HFFc6 (cell line): ENCODE measurements around the gene STS. TPM values are rescaled to one million over a fixed set of nuclear protein-coding genes. Genes with fewer than 3 reads are reported as not detected.

ENCODE experiments used
- DNase-seq: peaks from one replicate; pipeline ENCODE4 v3.0.0-alpha.2; 2018
- H3K27ac Mint-ChIP-seq: 2 replicates; pipeline ENCODE4 v1.8.0; 2020; ENCODE audit warnings: mild to moderate bottlenecking, mixed read lengths
- H3K27me3 Mint-ChIP-seq: 2 replicates; pipeline ENCODE4 v1.8.0; 2021; ENCODE audit warnings: mild to moderate bottlenecking, moderate library complexity, mixed read lengths; ENCODE audit not compliant: insufficient read depth
- H3K36me3 Mint-ChIP-seq: 2 replicates; pipeline ENCODE4 v1.8.0; 2021; ENCODE audit warnings: low read depth, mixed read lengths
- H3K4me1 Mint-ChIP-seq: 2 replicates; pipeline ENCODE4 v1.8.0; 2020; ENCODE audit warnings: low read depth, mixed read lengths
- H3K4me3 Mint-ChIP-seq: 2 replicates; pipeline ENCODE4 v1.8.0; 2020; ENCODE audit warnings: mild to moderate bottlenecking, moderate library complexity, mixed read lengths
- H3K9me3 Mint-ChIP-seq: 2 replicates; pipeline ENCODE4 v1.8.0; 2020; ENCODE audit warnings: mild to moderate bottlenecking, mixed read lengths
- CTCF ChIP-seq: fragments of 200-600 bp; sonication (generic); IDR thresholded peaks from 2 replicates; pipeline ENCODE4 v1.5.0; 2021; ENCODE audit warnings: antibody characterized with exemption, mild to moderate bottlenecking
- long read RNA-seq: library from polyadenylated mRNA; unstranded; transcript quantifications from one replicate; pipeline ENCODE4 v2.0.0, GENCODE V29; 2019
- total RNA-seq, 6 experiments: library from RNA; stranded (reverse); fragmentation: NEBNext Ultra II Directional; extraction: Animal tissue kit (Norgen Biotek cat#: 25700); gene quantifications; 2 replicates in 1 of 6; 3 replicates in 5 of 6; pipeline ENCODE4 v1.2.3, GENCODE V29; 2021

STS gene
- 10 to 100 TPM; 11.3 to 15.2 (median 13.3) TPM for total RNA-seq
- long read RNA-seq, partial matches to known transcripts, result 0 of 7 reads
- long read RNA-seq, other reads (novel, unspliced or antisense), result 7 of 7 reads

- H3K4me3 Mint-ChIP-seq, result peak within 1 kb of the TSS; percentile 88
- no peaks in the 10 kb centered on the region for H3K36me3 Mint-ChIP-seq
- H3K27ac Mint-ChIP-seq, result peak within 1 kb of the TSS; percentile 89
- no peaks in the 10 kb centered on the region for H3K9me3 Mint-ChIP-seq
- peaks cover 36% of the 10 kb centered on the region for H3K4me1 Mint-ChIP-seq
- DNase-seq, result no peak
- H3K27me3 Mint-ChIP-seq, result no peaks in the 10 kb centered on the region
- no peak for TF ChIP-seq CTCF
These were observed at the start of gene STS for GRCh38 chrX:7147413-7147977. STS (plus strand) TSS chrX:7147712; CDS start chrX:7253200, 105,488 bp downstream.

- TF ChIP-seq CTCF, result no peak
These were observed 47.5 kb upstream of the STS start for GRCh38 chrX:7100022-7100421.

GRCh38 chrX:7102119-7102518 is 45.4 kb upstream of the STS start:
- H3K4me3 Mint-ChIP-seq, result no peak overlapping the region
- no peak for DNase-seq
- H3K36me3 Mint-ChIP-seq, result peaks cover 14% of the 10 kb centered on the region
- TF ChIP-seq CTCF, result no peak
- H3K9me3 Mint-ChIP-seq, result no peaks in the 10 kb centered on the region
- no peaks in the 10 kb centered on the region; the same call in 1 of the 2 replicates for H3K27me3 Mint-ChIP-seq
- no peaks in the 10 kb centered on the region for H3K4me1 Mint-ChIP-seq
- no peak overlapping the region for H3K27ac Mint-ChIP-seq

More at GRCh38 chrX:7100022-7100421, 47.5 kb upstream of the STS start:
- no peak for DNase-seq
- Mint-ChIP-seq H3K27me3 (no peaks in the 10 kb centered on the region; the same call in 1 of the 2 replicates), H3K27ac (no peak overlapping the region), H3K4me3 (no peak overlapping the region), H3K9me3 (no peaks in the 10 kb centered on the region), H3K4me1 (no peaks in the 10 kb centered on the region), H3K36me3 (peaks cover 14% of the 10 kb centered on the region)

GRCh38 chrX:7106649-7107048 is 40.9 kb upstream of the STS start:
- no peak for DNase-seq
- Mint-ChIP-seq H3K27me3 (no peaks in the 10 kb centered on the region), H3K4me1 (peaks cover 21% of the 10 kb centered on the region), H3K36me3 (peaks cover 14% of the 10 kb centered on the region), H3K27ac (no peak overlapping the region), H3K9me3 (no peaks in the 10 kb centered on the region), H3K4me3 (no peak overlapping the region)
- TF ChIP-seq CTCF, result no peak

GRCh38 chrX:7108030-7108429 is 39.5 kb upstream of the STS start:
- no peak overlapping the region for H3K4me3 Mint-ChIP-seq
- TF ChIP-seq CTCF, result no peak
- peaks cover 8% of the 10 kb centered on the region for H3K36me3 Mint-ChIP-seq
- no peaks in the 10 kb centered on the region for H3K9me3 Mint-ChIP-seq
- no peaks in the 10 kb centered on the region for H3K27me3 Mint-ChIP-seq
- DNase-seq, result no peak
- no peak overlapping the region for H3K27ac Mint-ChIP-seq
- peaks cover 21% of the 10 kb centered on the region for H3K4me1 Mint-ChIP-seq
